Measurements from ENCODE around the gene EIF2S3.
"Not testable (repeated sequence)": the region's sequence is repeated elsewhere in the genome, so short reads cannot be mapped to it uniquely, and the experiment has no call there.

Gene EIF2S3

DNA sequence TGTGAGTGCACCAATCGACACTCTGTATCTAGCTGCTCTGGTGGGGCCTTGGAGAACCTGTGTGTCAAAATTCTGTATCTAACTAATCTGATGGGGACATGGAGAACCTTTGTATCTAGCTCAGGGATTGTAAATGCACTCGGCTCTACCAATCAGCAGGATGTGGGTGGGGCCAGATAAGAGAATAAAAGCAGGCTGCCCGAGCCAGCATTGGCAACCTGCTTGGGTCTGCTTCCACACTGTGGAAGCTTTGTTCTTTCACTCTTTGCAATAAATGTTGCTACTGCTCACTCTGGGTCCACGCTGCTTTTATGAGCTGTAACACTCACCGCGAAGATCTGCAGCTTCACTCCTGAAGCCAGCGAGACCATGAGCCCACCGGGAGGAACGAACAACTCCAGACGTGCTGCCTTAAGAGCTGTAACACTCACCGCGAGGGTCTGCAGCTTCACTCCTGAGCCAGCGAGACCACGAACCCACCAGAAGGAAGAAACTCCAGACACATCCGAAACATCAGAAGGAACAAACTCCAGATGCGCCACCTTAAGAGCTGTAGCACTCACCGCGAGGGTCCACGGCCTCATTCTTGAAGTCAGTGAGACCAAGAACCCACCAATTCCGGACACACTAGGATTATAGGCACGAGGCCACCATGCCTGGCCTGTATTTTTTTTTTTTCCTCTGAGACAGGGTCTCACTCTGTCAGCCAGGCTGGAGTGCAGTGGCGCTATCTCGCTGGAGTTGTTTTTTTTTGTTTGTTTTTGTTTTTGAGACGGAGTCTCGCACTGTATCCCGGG lies 4.0 kb upstream of the EIF2S3 start:
- DNase-seq (ENCODE audit: low read depth), result not testable (repeated sequence)

DNA sequence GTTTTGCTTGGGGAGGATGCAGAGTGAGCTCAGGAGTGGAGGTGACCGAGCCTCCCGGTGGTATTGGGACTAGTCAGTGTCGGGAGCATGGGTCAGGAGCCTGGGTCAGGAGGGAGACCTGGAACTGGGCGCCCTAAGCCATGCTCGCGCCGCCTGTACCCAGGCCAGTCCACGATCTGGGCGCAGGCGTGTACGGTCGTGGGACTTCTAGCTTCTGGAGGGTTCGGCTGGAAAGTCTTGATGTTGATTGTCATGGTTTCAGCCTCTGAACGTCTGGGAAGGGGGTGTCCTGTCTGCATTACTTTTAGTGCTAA lies 244 bp downstream of the EIF2S3 start:
- no peak for DNase-seq (ENCODE audit: low read depth)

DNA sequence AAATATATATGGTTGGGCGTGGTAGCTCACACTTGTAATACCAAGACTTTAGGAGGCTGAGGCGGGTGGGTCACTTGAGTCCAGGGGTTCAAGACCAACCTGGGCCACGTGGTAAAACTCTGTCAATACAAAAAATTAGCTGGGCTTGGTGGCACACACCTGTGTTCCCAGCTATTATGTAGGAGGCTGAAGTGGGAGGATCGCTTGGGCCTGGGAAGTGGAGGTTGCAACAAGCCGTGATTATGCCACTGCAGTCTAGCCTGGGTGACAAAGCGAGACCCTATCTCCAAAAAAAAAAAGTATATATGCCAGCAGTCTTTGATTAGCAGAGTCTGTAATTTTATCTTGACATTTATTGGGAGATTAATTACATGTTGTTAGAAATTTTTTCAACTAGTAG lies 8.7 kb downstream of the EIF2S3 start:
- no peak for DNase-seq (ENCODE audit: low read depth)

DNA sequence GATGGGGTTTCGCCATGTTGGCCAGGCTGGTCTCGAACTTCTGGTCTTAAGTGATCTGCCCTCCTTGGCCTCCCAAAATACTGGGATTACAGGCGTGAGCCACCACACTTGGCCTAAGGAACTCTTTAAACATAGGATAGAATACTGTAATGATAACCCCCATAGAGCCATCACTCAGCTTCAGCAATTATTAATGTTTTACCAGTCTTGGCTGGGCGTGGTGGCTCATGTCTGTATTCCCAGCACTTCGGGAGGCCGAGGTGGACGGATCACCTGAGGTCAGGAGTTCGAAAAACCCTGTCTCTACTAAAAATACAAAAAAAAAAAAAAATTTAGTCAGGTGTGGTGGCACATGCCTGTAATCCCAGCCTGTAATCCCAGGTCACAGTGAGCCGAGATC lies 15.1 kb downstream of the EIF2S3 start:
- DNase-seq (ENCODE audit: low read depth), result no peak

DNA sequence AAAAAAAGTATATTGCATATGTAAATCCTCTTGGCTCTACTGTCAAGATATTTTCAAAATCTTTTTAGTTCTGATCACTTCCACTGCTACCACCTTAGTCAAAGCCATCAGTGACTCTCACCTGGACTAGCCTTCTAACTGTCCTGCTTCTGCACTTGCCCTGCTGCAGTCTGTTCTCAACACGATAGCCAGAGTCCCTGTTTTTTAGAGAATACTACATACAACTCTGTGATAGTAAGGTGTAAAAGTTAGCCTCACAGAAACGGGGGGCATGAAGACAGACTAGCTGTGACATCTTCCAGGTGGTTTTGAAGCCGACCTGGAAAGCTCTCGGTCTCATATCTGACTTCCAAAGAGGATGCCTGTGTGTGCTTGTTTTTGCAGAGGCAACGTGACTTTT lies 24.7 kb downstream of the EIF2S3 start:
- DNase-seq (ENCODE audit: low read depth), result no peak

DNA sequence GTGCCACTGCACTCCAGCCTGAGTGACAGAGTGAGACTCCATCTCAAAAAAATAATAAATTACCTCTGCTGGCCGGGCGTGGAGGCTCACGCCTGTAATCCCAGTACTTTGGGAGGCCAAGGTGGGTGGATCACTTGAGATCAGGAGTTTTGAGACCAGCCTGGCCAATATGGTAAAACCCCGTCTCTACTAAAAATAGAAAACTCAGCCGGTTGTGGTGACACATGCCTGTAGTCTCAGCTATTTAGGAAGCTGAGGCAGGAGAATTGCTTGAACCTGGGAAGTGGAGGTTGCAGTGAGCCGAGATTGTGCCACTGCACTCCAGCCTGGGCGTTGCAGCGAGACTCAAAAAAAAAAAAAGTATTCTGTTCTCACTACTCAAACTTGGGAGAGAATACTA lies 25.5 kb downstream of the EIF2S3 start:
- DNase-seq (ENCODE audit: low read depth), result not testable (repeated sequence)

DNA sequence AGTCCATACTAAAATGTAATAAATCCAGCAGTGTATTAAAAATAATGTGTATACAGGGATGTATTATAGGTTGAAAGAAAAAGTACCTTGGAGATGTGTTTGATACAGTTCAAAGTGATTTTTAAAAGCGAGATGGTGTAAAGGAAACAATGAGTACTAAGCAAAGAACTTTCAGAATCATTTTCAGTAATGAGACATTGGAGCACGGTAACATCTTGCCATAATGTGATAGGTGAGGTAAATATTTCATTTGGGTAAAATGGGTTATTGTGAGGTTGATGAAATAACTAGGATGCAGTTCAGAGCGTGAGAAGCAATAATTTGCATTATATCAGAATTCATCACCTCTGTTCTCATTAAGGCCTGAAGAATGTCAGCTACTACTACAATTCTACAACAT lies 25.9 kb downstream of the EIF2S3 start:
- DNase-seq (ENCODE audit: low read depth), result no peak

DNA sequence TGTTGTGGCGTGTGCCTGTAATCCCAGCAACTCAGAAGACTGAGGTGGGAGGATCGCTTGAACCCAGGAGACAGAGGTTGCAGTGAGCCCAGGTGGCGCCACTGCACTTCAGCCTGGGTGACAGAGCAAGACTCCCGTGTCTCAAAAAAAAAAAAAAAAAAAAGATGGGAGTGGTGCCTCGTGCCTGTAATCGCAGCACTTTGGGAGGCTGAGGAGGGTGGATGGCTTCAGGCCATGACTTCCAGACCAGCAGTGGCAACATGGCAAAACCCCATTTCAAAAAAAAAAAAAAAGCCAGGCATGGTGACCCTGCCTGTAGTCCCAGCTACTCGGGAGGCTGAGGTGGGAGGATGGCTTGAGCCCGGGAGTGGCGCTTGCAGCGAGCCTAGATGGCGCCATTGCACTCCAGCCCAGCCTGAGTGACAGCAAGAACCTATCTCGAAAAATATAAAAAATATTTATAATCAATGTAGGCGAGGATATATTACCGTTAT lies 27.0 kb downstream of the EIF2S3 start:
- DNase-seq (ENCODE audit: low read depth), result peak; percentile 40

DNA sequence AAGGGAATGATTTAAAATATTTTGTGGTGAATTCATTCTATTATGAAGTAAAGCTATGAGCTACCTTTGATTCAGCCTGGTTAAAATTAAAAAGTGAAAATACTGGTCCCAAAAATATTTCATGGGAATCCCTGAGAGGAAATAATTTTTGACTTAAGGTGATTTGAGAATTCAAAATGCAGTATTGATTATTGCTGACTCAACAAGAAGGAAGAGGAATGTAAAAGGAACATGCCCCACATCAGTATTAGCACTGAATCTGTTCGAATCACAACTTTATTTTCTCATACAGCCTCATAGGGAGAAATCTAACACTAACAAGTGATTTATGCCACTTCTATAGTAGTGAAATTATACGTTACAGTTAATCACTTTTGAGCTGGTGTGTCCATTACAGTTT lies 27.7 kb downstream of the EIF2S3 start:
- no peak for DNase-seq (ENCODE audit: low read depth)

DNA sequence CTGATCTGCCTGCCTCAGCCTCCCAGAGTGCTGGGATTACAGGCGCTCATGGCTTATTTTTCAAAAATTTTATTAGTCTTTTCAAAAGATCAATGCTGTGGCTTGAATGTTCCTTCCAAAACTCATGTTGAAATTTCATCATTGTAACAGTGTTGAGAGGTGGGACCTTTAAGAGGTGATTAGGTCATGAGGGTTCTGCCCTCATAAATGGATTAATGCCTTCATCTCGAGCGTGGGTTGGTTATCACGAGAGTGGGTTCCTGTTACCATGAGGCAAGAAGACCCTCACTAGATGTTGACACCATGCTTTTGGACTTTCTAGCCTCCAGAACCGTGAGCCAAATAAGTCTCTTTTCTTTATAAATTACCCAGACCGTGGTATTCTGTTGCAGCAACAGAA lies 30.3 kb downstream of the EIF2S3 start:
- no peak for DNase-seq (ENCODE audit: low read depth)

DNA sequence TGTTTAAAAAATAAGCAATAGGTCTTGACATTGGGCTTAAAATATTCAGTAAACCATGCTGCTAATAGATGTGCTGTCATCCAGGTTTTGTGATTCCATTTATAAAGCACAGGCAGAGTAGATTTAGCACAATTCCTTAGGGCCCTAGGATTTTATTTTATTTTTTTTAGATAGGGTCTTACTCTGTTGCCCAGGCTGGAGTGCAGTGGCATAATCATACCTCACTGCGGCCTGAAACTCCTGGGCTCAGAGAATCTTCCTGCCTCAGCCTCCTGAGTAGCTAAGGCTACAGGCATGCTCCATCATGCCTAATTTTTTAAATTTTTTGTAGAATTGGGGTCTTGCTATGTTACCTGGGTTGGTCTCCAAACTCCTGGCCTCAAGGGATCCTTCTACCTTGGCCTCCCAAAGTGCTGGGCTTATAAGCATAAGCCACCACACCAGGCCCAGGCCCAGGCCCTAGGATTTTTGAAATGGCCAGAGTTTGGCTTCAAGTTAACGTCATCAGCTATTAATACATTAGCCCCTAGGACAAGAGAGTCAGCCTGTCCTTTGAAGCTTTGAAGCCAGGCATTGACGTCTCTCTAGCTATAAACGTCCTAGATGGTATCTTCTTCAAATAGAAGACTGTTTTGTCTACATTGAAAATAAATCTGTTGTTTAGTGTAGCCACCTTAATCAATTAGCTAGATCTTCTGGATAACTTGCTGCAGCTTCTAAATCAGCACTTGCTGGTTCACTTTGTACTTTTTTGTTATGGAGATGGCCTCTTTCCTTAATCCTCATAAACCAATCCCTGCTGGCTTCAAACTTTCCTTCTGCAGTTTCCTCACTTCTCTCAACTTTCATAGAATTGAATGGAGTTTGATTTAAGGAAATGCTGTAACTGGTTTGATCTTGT lies 35.8 kb downstream of the EIF2S3 start:
- DNase-seq (ENCODE audit: low read depth), result no peak

DNA sequence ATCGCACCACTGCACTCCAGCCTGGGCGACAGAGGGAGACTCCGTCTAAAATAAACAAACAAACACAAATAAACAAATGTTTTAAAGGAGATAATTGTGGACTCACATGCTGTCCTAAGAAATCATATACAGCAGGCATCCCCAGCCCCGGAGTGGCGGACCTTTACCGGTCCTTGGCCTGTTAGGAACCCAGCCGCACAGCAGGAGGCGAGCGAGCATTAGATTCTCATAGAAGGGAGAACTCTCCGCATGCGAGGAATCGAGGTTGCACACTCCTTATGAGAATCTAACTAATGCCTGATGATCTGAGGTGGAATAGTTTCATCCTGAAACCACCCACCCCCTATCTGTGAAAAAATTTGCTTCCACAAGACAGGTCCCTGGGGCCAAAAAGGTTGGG lies 39.0 kb downstream of the EIF2S3 start:
- DNase-seq (ENCODE audit: low read depth), result no peak

DNA sequence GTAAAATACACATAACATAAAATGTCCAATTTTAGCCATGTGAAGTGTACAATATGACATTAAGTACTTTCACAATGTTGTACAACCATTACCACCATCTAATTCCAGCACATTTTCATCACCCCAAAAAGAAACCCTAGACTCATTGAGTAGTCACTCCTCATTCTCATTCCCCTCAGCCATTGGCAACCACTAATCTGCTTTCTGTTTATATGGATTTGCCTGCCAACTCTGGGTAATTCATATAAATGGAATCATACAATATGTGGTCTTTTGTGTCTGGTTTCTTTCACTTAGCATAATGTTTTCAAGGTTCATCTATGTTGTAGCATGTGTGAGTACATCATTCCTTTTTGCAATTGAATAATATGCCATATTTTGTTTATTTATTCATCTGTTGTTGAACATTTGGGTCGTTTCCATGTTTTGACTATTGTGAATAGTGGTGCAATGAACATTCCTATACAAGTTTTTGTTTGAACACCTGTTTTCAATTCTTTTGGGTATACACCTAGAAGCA lies 43.0 kb downstream of the EIF2S3 start:
- DNase-seq (ENCODE audit: low read depth), result no peak

DNA sequence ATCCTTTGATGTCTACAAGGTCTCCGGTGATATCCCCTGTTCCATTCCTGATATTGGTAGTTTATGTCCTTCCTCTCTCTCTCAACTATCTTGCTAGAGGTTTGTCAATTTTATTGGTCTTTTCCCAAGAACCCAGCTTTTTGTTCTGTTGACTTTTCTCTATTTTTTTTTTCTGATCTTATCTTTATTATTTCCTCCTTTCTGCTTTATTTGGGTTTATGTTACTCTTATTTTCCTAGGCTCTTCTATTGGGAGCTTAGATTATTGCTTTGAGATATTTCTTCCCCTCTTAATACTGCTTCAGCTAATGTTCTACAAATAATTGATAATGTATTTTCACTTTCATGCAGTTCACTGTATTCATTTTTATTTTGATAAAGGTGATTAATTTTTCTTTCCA lies 44.2 kb downstream of the EIF2S3 start:
- DNase-seq (ENCODE audit: low read depth), result no peak

DNA sequence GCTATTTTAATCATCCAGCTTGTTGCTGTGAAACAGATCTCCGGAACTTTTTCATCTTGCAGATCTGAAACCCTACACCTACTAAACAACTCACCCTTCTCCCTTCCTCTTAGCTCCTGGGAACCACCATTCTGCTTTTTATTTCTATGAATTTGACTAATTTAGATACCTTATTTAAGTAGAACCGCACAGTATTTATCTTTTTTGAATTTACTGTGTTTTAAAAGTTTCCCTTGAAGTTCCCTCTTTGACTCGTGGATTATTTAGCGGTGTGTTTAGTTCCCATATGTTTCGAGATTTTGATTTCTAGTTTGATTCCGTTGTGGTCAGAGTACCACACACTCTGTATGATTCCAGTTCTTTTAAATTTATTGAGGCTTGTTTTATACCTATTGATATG lies 44.6 kb downstream of the EIF2S3 start:
- no peak for DNase-seq (ENCODE audit: low read depth)

DNA sequence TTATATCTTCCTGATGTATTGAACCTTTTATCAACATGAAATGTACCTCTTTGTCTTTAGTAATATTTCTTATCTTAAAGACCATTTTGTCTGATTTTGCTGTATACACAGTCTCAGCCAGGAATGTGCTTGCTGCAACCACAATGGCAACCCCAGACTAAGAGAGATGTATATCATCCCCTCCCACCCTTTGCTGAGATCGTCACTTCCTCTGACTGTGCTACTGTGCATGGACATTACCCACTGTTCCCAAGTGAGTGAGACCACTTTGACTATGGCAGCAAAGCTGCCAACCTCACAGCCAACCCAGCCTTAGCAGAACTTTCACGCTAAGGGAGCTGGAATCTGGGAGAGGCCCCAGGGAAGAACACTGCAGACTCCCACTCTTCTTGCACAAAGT lies 46.0 kb downstream of the EIF2S3 start:
- no peak for DNase-seq (ENCODE audit: low read depth)

DNA sequence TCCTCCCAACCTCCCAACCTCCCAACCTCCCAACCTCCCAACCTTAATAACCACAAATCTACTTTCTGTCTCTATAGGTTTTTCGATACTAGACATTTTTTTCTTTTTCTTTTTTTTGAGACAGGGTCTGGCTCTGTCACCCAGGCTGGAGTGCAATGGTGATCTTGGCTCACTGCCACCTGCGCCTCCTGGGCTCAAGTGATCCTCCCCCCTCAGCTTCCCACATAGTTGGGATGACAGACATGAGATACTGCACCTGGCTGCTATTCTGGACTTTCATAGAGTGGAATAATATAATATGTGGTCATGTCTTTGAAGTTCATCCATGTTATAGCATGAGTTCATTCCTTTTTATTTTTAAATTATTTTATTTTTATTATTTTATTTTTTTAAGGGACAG lies 55.3 kb downstream of the EIF2S3 start:
- DNase-seq (ENCODE audit: low read depth), result no peak

DNA sequence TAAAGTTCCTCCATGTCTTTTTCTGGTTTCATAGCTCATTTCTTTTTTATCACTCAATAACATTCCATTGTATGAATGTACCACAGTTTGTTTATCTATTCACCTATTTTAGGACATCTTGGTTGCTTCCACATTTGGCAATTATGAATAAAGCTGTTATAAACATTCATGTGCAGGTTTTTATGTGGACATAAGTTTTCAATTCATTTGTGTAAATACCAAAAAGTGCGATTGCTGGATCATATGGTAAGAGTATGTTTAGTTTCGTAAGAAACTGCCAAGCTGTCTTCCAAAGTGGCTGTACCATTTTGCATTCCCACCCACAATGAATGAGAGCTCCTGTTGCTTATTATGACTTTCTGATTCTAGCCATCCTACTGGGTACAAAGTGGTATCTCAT lies 58.4 kb downstream of the EIF2S3 start:
- DNase-seq (ENCODE audit: low read depth), result peak; percentile 45

DNA sequence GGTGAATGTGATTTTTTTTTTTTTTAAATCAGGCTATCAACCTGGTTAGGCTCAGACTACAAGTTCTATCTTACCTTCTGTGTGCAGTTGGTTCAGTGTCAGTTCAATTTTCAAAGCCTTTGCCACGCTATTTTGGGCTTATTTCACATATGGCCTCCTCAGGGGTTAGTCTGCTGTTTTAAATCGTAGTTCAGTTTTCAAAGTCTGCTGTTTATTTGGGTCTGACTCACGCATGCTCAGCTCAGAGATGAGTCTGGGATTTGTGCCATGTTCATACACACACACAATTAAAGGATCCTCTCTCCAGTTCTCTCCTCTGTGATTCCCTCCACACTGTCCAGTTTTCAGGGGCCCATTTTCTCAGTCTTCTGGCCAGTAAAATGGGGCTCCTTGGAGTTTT lies 62.5 kb downstream of the EIF2S3 start:
- DNase-seq (ENCODE audit: low read depth), result peak; percentile 68

DNA sequence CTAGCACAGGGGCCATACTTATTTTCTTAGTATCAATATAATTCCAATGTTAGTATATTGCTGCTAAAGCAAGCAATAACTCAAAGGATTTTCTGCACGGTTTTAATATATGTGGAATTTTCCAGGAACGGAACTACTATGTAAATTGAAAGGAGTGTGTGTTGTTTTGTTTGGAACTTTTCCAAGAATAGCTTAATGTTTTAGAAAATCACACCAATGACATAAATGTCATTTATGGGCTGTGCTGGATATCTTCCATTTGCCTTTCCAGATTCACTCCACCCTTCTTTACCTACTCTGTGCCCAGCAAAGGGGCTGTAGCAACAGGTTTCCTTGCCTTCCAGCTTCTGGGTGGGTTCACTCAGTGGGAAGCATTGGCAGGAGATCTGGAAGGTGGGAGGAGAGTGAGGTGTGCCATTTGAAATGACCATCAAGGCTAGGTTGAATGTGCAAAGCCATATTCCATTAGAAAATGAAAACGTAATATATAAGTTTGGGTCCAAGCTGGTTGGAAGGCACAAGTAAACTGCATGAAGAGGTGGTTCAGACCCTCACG lies 69.6 kb downstream of the EIF2S3 start:
- no peak for DNase-seq (ENCODE audit: low read depth)

DNA sequence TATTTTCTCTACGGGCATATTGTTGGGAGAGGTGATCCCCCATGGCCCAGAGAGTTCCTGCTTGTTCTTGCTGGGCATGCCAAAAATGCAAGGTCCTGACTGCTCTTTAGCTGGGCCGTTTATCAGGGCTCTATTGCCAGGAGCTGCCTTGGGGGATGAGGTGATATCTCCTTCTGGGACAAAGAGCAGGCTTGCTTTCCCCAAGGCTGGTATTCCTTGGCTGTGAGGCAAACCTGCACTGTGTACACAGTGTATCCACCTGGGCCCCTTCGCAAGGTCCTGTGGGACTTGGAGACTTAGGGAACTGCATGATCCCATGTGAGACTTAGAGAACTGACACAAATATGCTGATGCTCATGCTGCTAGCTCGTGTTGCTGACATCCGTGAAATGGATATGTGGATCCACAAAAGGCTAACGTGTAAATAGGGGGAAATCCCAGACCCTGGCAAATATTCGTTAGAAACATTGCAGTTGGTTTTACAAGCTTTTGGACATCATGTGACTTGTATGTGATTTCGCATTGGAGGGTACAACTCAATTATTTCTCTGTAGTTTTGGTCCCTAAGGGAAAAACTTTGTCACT lies 70.4 kb downstream of the EIF2S3 start:
- no peak for DNase-seq (ENCODE audit: low read depth)
